ENCODE data around the gene GSTT2.
A peak's percentile ranks its signal among the peaks of the same experiment; 100 is the strongest.

GSTT2 gene

DNA sequence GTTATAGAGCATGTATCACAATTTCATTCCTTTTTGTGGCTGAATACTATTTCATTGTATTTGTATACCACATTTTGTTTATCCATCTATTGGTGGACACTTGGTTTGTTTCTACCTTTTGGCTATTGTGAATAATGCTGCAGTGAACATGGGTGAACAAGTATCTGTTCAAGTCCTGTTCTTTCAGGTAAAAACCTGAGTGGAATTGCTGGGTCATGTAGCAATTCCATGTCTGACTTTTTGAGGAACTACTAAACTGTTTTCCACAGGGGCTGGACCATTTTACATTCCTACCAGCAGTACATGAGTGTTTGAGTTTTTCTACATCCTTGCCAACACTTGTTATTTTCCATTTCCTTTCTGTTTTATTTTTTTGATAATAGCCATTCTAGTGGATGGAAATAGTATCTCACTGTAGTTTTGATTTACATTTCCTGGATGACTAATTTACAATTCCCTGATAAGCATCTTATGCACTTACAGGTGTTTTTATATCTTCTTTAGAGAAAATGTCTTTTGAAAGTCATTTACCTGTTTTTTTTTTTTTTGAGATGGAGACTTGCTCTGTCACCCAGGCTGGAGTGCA, 43.4 kb downstream of the GSTT2 start:
- H3K4me3 ChIP-seq (ENCODE audit: control insufficient read depth in 1 of 7, extremely low read depth in 1 of 7, insufficient read depth in 4 of 7, low read depth in 2 of 7, low read length in 6 of 7) = no peak overlapping the region
- DNase-seq = no peak
- CTCF ChIA-PET = no interaction called here
- POLR2A ChIA-PET = interaction anchor here (0.7 kb wide), 1 partner anchor 9 kb away, joined by 3 read pairs; no protein-coding TSS in a partner anchor
- peaks cover 0 to 10% (median 0%) of the 10 kb centered on the region in 5 experiments for H3K9me3 ChIP-seq (ENCODE audit: control extremely low read depth in 1 of 5, control insufficient read depth in 4 of 5, insufficient read depth in 2 of 5, low read depth in 1 of 5, low read length in 4 of 5)
- H3K27me3 ChIP-seq (replicated peaks in 2 of 5; ENCODE audit: control insufficient read depth in 4 of 5, insufficient read depth in 5 of 5, low read length in 4 of 5) = no peaks in the 10 kb centered on the region
- H3K27ac ChIP-seq (ENCODE audit: insufficient read depth in 1 of 2, low read depth in 1 of 2, low read length in 2 of 2, poor library complexity in 1 of 2, severe bottlenecking in 2 of 2) = no peak overlapping the region
- H3K36me3 ChIP-seq (ENCODE audit: control insufficient read depth in 4 of 4, insufficient read depth in 4 of 4, low read length in 3 of 4) = peaks cover 0 to 7% (median under 1%) of the 10 kb centered on the region in 4 experiments
- peaks cover 4 to 7% (median 6%) of the 10 kb centered on the region in 4 experiments for H3K4me1 ChIP-seq (ENCODE audit: control extremely low read depth in 1 of 4, control insufficient read depth in 4 of 4, insufficient read depth in 4 of 4, low read length in 3 of 4)

DNA sequence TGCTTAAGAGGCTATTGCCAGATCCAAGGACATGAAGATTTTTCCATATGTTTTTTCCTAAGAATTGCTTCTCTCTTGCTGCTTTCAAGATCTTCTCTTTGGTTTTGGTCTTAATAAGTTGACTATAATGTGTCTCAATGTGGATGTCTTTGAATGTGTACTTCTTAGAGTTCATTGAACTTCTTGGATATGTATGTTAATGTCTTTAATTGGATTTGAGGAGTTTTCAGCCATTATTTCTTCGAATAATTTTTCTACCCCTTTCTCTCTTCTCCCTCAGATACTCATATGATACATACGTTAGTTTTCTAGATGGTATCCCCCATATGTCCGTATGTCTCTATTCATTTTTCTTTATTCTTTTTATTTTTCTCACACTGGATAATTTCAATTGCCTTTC, 44.4 kb downstream of the GSTT2 start:
- ChIA-PET CTCF (no interaction called here), POLR2A (no interaction called here)
- peaks cover 0 to 7% (median under 1%) of the 10 kb centered on the region in 4 experiments for H3K36me3 ChIP-seq (ENCODE audit: control insufficient read depth in 4 of 4, insufficient read depth in 4 of 4, low read length in 3 of 4)
- no peak overlapping the region for H3K27ac ChIP-seq (ENCODE audit: insufficient read depth in 1 of 2, low read depth in 1 of 2, low read length in 2 of 2, poor library complexity in 1 of 2, severe bottlenecking in 2 of 2)
- no peaks in the 10 kb centered on the region for H3K27me3 ChIP-seq (replicated peaks in 2 of 5; ENCODE audit: control insufficient read depth in 4 of 5, insufficient read depth in 5 of 5, low read length in 4 of 5)
- peaks cover 6 to 13% (median 10%) of the 10 kb centered on the region in 4 experiments for H3K4me1 ChIP-seq (ENCODE audit: control extremely low read depth in 1 of 4, control insufficient read depth in 4 of 4, insufficient read depth in 4 of 4, low read length in 3 of 4)
- H3K9me3 ChIP-seq (ENCODE audit: control extremely low read depth in 1 of 5, control insufficient read depth in 4 of 5, insufficient read depth in 2 of 5, low read depth in 1 of 5, low read length in 4 of 5) = peaks cover 0 to 10% (median 0%) of the 10 kb centered on the region in 5 experiments
- no peak overlapping the region for H3K4me3 ChIP-seq (ENCODE audit: control insufficient read depth in 1 of 7, extremely low read depth in 1 of 7, insufficient read depth in 4 of 7, low read depth in 2 of 7, low read length in 6 of 7)
- no peak for DNase-seq
- 100% methylated on average over 3 of the region's 3 CpGs for WGBS (ENCODE audit: insufficient coverage)

DNA sequence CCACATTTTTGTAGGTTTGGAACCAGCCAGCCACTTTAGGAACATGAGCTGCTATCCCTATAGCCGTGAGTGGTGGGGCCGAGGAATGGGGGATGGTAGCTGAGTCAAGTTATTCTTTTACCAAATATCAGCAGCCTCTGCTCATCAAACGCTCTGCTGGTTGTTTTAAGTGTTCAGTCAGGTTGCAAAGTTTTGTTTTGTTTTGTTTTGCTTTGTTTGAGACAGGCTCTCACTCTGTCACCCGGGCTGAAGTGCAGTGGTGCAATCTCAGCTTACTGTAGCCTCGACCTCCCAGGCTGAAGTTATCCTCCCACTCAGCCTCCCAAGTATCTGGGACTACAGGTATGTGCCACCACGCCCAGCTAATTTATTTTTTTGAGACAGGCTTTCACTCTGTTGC, 45.5 kb downstream of the GSTT2 start:
- CTCF ChIA-PET = no interaction called here
- no peak for DNase-seq
- no peak overlapping the region for H3K4me3 ChIP-seq (ENCODE audit: control insufficient read depth in 1 of 7, extremely low read depth in 1 of 7, insufficient read depth in 4 of 7, low read depth in 2 of 7, low read length in 6 of 7)

DNA sequence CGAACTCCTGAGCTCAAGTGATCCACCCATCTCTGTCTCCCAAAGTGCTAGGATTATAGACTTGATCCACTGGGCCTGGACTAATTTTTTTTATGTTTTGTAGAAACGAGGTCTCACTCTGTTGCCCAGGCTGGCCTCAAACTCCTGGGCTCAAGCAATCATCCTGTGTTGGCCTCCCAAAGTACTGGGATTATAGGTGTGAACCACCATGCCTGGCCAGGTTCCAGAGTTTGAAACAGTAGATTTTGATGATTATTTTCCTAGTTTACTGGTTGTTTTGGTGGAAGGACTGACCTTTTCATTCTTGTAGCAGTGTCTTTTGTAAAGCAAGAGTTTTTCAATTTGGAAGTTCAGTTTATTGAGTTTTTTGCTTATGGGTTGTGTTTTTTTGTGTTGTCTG, 46.1 kb downstream of the GSTT2 start:
- H3K27ac ChIP-seq (ENCODE audit: insufficient read depth in 1 of 2, low read depth in 1 of 2, low read length in 2 of 2, poor library complexity in 1 of 2, severe bottlenecking in 2 of 2) = no peak overlapping the region
- peaks cover 6 to 13% (median 10%) of the 10 kb centered on the region in 4 experiments for H3K4me1 ChIP-seq (ENCODE audit: control extremely low read depth in 1 of 4, control insufficient read depth in 4 of 4, insufficient read depth in 4 of 4, low read length in 3 of 4)
- ChIA-PET POLR2A (no interaction called here), CTCF (no interaction called here)
- H3K36me3 ChIP-seq (ENCODE audit: control insufficient read depth in 4 of 4, insufficient read depth in 4 of 4, low read length in 3 of 4) = peaks cover 0 to 7% (median 4%) of the 10 kb centered on the region in 4 experiments
- 100% methylated on average over 2 of the region's 2 CpGs for WGBS (ENCODE audit: insufficient coverage)
- no peaks in the 10 kb centered on the region for H3K27me3 ChIP-seq (replicated peaks in 2 of 5; ENCODE audit: control insufficient read depth in 4 of 5, insufficient read depth in 5 of 5, low read length in 4 of 5)
- no peak for DNase-seq
- no peak overlapping the region for H3K4me3 ChIP-seq (ENCODE audit: control insufficient read depth in 1 of 7, extremely low read depth in 1 of 7, insufficient read depth in 4 of 7, low read depth in 2 of 7, low read length in 6 of 7)
- peaks cover 0 to 10% (median 0%) of the 10 kb centered on the region in 5 experiments for H3K9me3 ChIP-seq (ENCODE audit: control extremely low read depth in 1 of 5, control insufficient read depth in 4 of 5, insufficient read depth in 2 of 5, low read depth in 1 of 5, low read length in 4 of 5)

More for the DNA sequence above, 45.5 kb downstream of the GSTT2 start:
- POLR2A ChIA-PET = no interaction called here
- Histone ChIP-seq H3K27ac (ENCODE audit: insufficient read depth in 1 of 2, low read depth in 1 of 2, low read length in 2 of 2, poor library complexity in 1 of 2, severe bottlenecking in 2 of 2) (no peak overlapping the region), H3K4me1 (ENCODE audit: control extremely low read depth in 1 of 4, control insufficient read depth in 4 of 4, insufficient read depth in 4 of 4, low read length in 3 of 4) (peaks cover 6 to 13% (median 10%) of the 10 kb centered on the region in 4 experiments), H3K9me3 (ENCODE audit: control extremely low read depth in 1 of 5, control insufficient read depth in 4 of 5, insufficient read depth in 2 of 5, low read depth in 1 of 5, low read length in 4 of 5) (peaks cover 0 to 10% (median 0%) of the 10 kb centered on the region in 5 experiments), H3K36me3 (ENCODE audit: control insufficient read depth in 4 of 4, insufficient read depth in 4 of 4, low read length in 3 of 4) (peaks cover 0 to 7% (median under 1%) of the 10 kb centered on the region in 4 experiments), H3K27me3 (replicated peaks in 2 of 5; ENCODE audit: control insufficient read depth in 4 of 5, insufficient read depth in 5 of 5, low read length in 4 of 5) (no peaks in the 10 kb centered on the region)
- 83% methylated on average over 5 of the region's 6 CpGs for WGBS (ENCODE audit: insufficient coverage)

DNA sequence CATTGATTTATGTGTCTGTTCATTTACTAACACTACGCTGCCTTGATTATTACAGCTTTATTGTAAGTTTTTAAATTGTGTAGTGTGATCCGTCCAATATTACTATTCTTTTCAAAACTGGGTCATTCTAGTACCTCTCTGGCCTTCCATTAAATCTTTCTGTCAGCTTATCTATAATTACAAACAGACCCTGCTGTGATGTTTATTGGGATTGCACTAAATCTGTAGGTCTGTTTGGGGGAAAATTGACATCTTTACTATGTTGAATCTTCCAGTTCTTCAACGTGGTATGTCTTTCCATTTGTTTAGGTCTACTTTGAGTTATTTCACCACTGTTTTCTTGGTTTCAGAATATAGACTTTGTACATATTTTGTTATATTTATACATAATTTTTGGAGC, 46.8 kb downstream of the GSTT2 start:
- Histone ChIP-seq H3K27me3 (replicated peaks in 2 of 5; ENCODE audit: control insufficient read depth in 4 of 5, insufficient read depth in 5 of 5, low read length in 4 of 5) (no peaks in the 10 kb centered on the region), H3K4me1 (ENCODE audit: control extremely low read depth in 1 of 4, control insufficient read depth in 4 of 4, insufficient read depth in 4 of 4, low read length in 3 of 4) (peaks cover 6 to 13% (median 10%) of the 10 kb centered on the region in 4 experiments), H3K27ac (ENCODE audit: insufficient read depth in 1 of 2, low read depth in 1 of 2, low read length in 2 of 2, poor library complexity in 1 of 2, severe bottlenecking in 2 of 2) (no peak overlapping the region), H3K36me3 (ENCODE audit: control insufficient read depth in 4 of 4, insufficient read depth in 4 of 4, low read length in 3 of 4) (peaks cover 0 to 9% (median 5%) of the 10 kb centered on the region in 4 experiments), H3K9me3 (ENCODE audit: control extremely low read depth in 1 of 5, control insufficient read depth in 4 of 5, insufficient read depth in 2 of 5, low read depth in 1 of 5, low read length in 4 of 5) (peaks cover 0 to 10% (median 0%) of the 10 kb centered on the region in 5 experiments), H3K4me3 (ENCODE audit: control insufficient read depth in 1 of 7, extremely low read depth in 1 of 7, insufficient read depth in 4 of 7, low read depth in 2 of 7, low read length in 6 of 7) (no peak overlapping the region)
- WGBS (ENCODE audit: insufficient coverage) = no CpG with 5 or more reads among the region's 3 CpGs
- DNase-seq = no peak
- ChIA-PET CTCF (interaction anchor here (1.1 kb wide), 1 partner anchor 16 kb away, joined by 3 read pairs; the partner anchor contains the start of gene CABIN1), POLR2A (no interaction called here)

DNA sequence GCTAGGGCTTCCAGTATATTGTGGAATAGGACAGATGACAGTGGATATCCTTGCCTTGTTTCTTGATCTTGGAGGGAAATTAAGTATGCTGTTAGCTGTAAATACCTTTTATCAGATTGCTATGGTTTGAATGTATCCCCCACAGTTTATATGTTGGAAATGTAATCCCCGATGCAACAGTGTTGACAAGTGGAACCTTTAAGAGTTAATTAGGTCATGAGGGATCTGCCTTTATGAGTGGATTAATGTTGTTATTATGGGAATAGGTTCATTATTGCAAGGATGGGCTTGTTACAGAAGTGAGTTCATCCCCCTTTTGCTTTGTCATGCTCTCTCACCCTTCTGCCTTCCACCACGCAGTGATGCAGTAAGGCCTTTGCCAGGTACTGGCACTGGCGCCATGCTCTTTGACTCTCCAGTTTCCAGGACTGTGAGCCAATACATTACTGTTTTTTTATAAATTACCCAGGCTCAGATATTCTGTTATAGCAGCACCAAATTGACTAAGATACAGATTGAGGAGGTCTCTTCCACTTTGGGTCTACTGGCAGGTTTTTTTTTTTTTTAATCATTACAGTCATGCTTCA, 47.5 kb downstream of the GSTT2 start:
- peaks cover 0 to 9% (median 5%) of the 10 kb centered on the region in 4 experiments for H3K36me3 ChIP-seq (ENCODE audit: control insufficient read depth in 4 of 4, insufficient read depth in 4 of 4, low read length in 3 of 4)

DNA sequence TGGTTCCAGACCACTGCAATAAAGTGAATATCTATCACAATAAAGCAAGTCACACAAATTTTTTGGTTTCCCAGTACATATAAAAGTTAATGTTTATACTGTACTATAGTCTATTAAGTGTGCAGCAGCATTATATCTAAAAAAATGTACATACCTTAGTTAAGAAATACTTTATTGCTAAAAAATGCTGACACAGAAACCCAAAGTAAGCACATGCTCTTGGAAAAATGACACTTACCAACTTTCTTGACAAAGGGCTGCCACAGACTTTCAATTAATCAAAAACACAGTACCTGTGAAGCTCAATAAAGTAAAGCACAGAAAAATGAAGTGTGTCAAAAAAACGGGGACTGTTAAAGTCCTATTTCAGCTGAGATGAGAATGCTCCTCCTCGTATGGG, 48.1 kb downstream of the GSTT2 start:
- Histone ChIP-seq H3K4me1 (ENCODE audit: control extremely low read depth in 1 of 4, control insufficient read depth in 4 of 4, insufficient read depth in 4 of 4, low read length in 3 of 4) (peaks cover 6 to 13% (median 11%) of the 10 kb centered on the region in 4 experiments), H3K4me3 (ENCODE audit: control insufficient read depth in 1 of 7, extremely low read depth in 1 of 7, insufficient read depth in 4 of 7, low read depth in 2 of 7, low read length in 6 of 7) (no peak overlapping the region), H3K9me3 (ENCODE audit: control extremely low read depth in 1 of 5, control insufficient read depth in 4 of 5, insufficient read depth in 2 of 5, low read depth in 1 of 5, low read length in 4 of 5) (peaks cover 0 to 8% (median 0%) of the 10 kb centered on the region in 5 experiments), H3K27ac (ENCODE audit: insufficient read depth in 1 of 2, low read depth in 1 of 2, low read length in 2 of 2, poor library complexity in 1 of 2, severe bottlenecking in 2 of 2) (no peak overlapping the region), H3K27me3 (replicated peaks in 2 of 5; ENCODE audit: control insufficient read depth in 4 of 5, insufficient read depth in 5 of 5, low read length in 4 of 5) (no peaks in the 10 kb centered on the region), H3K36me3 (ENCODE audit: control insufficient read depth in 4 of 4, insufficient read depth in 4 of 4, low read length in 3 of 4) (peaks cover 0 to 9% (median 4%) of the 10 kb centered on the region in 4 experiments)
- WGBS (ENCODE audit: insufficient coverage) = 45% methylated on average over 2 of the region's 2 CpGs
- ChIA-PET CTCF (no interaction called here), POLR2A (no interaction called here)
- DNase-seq = no peak

More for the DNA sequence above, 47.5 kb downstream of the GSTT2 start:
- H3K4me3 ChIP-seq (ENCODE audit: control insufficient read depth in 1 of 7, extremely low read depth in 1 of 7, insufficient read depth in 4 of 7, low read depth in 2 of 7, low read length in 6 of 7) = no peak overlapping the region
- CTCF ChIA-PET = interaction anchor here (1.1 kb wide), 1 partner anchor 16 kb away, joined by 3 read pairs; the partner anchor contains the start of gene CABIN1
- H3K4me1 ChIP-seq (ENCODE audit: control extremely low read depth in 1 of 4, control insufficient read depth in 4 of 4, insufficient read depth in 4 of 4, low read length in 3 of 4) = peaks cover 6 to 13% (median 10%) of the 10 kb centered on the region in 4 experiments
- no peak overlapping the region for H3K27ac ChIP-seq (ENCODE audit: insufficient read depth in 1 of 2, low read depth in 1 of 2, low read length in 2 of 2, poor library complexity in 1 of 2, severe bottlenecking in 2 of 2)
- peak in 2 of 3 donors; percentile 27 to 49 for DNase-seq
- POLR2A ChIA-PET = no interaction called here
- no peaks in the 10 kb centered on the region for H3K27me3 ChIP-seq (replicated peaks in 2 of 5; ENCODE audit: control insufficient read depth in 4 of 5, insufficient read depth in 5 of 5, low read length in 4 of 5)
- H3K9me3 ChIP-seq (ENCODE audit: control extremely low read depth in 1 of 5, control insufficient read depth in 4 of 5, insufficient read depth in 2 of 5, low read depth in 1 of 5, low read length in 4 of 5) = peaks cover 0 to 10% (median 0%) of the 10 kb centered on the region in 5 experiments
- WGBS (ENCODE audit: insufficient coverage) = 88% methylated on average over 3 of the region's 3 CpGs

All from common myeloid progenitor, CD34-positive (primary cell).